K562 (cell line): ENCODE measurements around the gene DIPK1A. TPM values are rescaled to one million over a fixed set of nuclear protein-coding genes. Genes with fewer than 3 reads are reported as not detected.
A peak's percentile ranks its signal among the peaks of the same experiment; 100 is the strongest.

ENCODE experiments used
- ATAC-seq: fragments of 200-7000 bp; cut with Tn5 transposase; 3 replicates; pipeline ENCODE4 v1.9.1; 2020; ENCODE audit warnings: moderate library complexity
- BruUV-seq: library from RNA; stranded (reverse); fragments of 400-500 nt; replicated peaks from 2 replicates; lab custom pipeline; 2021; lab: Mats Ljungman, UMichigan
- CTCF ChIA-PET: fragments of 300-600 bp; formaldehyde crosslinking; extraction: SDS; loops from one replicate; lab custom pipeline; 2021; ENCODE audit warnings: low intra/inter-chr PET ratio; lab: Yijun Ruan, JAX
- POLR2A ChIA-PET: fragments of 300-600, 350-650 bp; sonication (Branson Sonifier 250); formaldehyde crosslinking; extraction: SDS; loops from one replicate; lab custom pipeline; 2021; ENCODE audit warnings: antibody characterized with exemption, inconsistent platforms; lab: Yijun Ruan, JAX
- DNase-seq, 4 experiments: peaks; one replicate each; pipeline versions ENCODE4 v3.0.0 to v3.0.0-alpha.2; 2011 to 2018; ENCODE audit warnings: low spot score in 3 of 4, mixed read lengths in 3 of 4; ENCODE audit errors: extremely low read depth in 1 of 4
- FAIRE-seq: peaks from 2 replicates; lab custom pipeline; 2011; peaks lifted over from hg19 to GRCh38; lab: Jason Lieb, UNC
- H2AFZ ChIP-seq: 2 replicates; pipeline ENCODE4 v1.6.0; 2011; ENCODE audit warnings: low read depth, low read length, control low read depth, inconsistent platforms
- H3K27ac ChIP-seq: fragments of 200-600 bp; 3 replicates; pipeline ENCODE4 v1.8.0; 2011; ENCODE audit warnings: low read depth, mild to moderate bottlenecking, control low read depth, inconsistent platforms, low read length, moderate library complexity, mixed read lengths; ENCODE audit errors: extremely low read depth
- H3K27me3 ChIP-seq, 2 experiments: fragments of 300-600 bp in 1 of 2; 2 replicates in 1 of 2; 3 replicates in 1 of 2; pipeline versions ENCODE4 v1.6.0 to v1.8.0; 2011; ENCODE audit warnings: inconsistent platforms in 2 of 2, low read length in 2 of 2, mild to moderate bottlenecking in 1 of 2, mixed read lengths in 1 of 2, moderate library complexity in 1 of 2; ENCODE audit not compliant: control insufficient read depth in 2 of 2, insufficient read depth in 2 of 2
- H3K36me3 ChIP-seq: fragments of 300-600 bp; 3 replicates; pipeline ENCODE4 v1.8.0; 2011; ENCODE audit warnings: mild to moderate bottlenecking, low read length, inconsistent platforms; ENCODE audit not compliant: control insufficient read depth, insufficient read depth
- H3K4me1 ChIP-seq, 2 experiments: fragments of 200-600 bp in 1 of 2; replicated peaks in 1 of 2; 2 replicates in 1 of 2; 3 replicates in 1 of 2; pipeline versions ENCODE4 v1.5.1 to v1.8.0; 2011; ENCODE audit warnings: inconsistent platforms in 2 of 2, low read length in 2 of 2, mild to moderate bottlenecking in 1 of 2, mixed read lengths in 1 of 2, moderate library complexity in 1 of 2; ENCODE audit not compliant: control insufficient read depth in 2 of 2, insufficient read depth in 2 of 2
- H3K4me2 ChIP-seq: 2 replicates; pipeline ENCODE4 v1.6.1; 2011; ENCODE audit warnings: low read length, control low read depth, inconsistent platforms, mixed read lengths; ENCODE audit not compliant: insufficient read depth
- H3K4me3 ChIP-seq: fragments of 200-600 bp; sonication (generic), shearing (Covaris generic); 2 replicates; pipeline ENCODE4 v1.5.1; 2016; ENCODE audit warnings: control low read depth, inconsistent platforms
- H3K79me2 ChIP-seq: fragments of 200-600 bp; 3 replicates; pipeline ENCODE4 v1.8.0; 2011; ENCODE audit warnings: low read length, inconsistent platforms; ENCODE audit not compliant: control insufficient read depth, insufficient read depth
- H3K9ac ChIP-seq, 2 experiments: 2 replicates each; pipeline versions ENCODE4 v1.6.0 to v1.6.1; 2011; ENCODE audit warnings: low read depth in 2 of 2, low read length in 2 of 2, control low read depth in 1 of 2, inconsistent platforms in 1 of 2, mild to moderate bottlenecking in 1 of 2, mixed read lengths in 1 of 2; ENCODE audit not compliant: insufficient read depth in 1 of 2
- H3K9me1 ChIP-seq: one replicate; pipeline ENCODE4 v1.6.0; 2011; ENCODE audit warnings: inconsistent platforms, mild to moderate bottlenecking, low read length, moderate library complexity; ENCODE audit not compliant: control insufficient read depth, insufficient read depth
- H3K9me3 ChIP-seq: replicated peaks from 2 replicates; pipeline ENCODE4 v1.5.1; 2011; ENCODE audit warnings: low read depth, low read length, inconsistent platforms; ENCODE audit not compliant: control insufficient read depth, insufficient read depth
- H4K20me1 ChIP-seq: replicated peaks from 2 replicates; pipeline ENCODE4 v1.6.1; 2011; ENCODE audit warnings: low read length, inconsistent platforms, mixed read lengths; ENCODE audit not compliant: control insufficient read depth, insufficient read depth
- FOXM1 ChIP-seq, 2 experiments: fragments of 450-650 bp in 1 of 2; sonication (generic) in 1 of 2; formaldehyde crosslinking in 1 of 2; IDR thresholded peaks; 2 replicates each; pipeline versions ENCODE4 v1.6.1 to v1.9.0; 2017 to 2022; ENCODE audit warnings: low read depth in 2 of 2, mild to moderate bottlenecking in 2 of 2, missing genetic modification reagents in 1 of 2, moderate library complexity in 1 of 2
- HNRNPH1 ChIP-seq: fragments of 200-400 bp; formaldehyde crosslinking; optimal IDR thresholded peaks from 2 replicates; pipeline ENCODE3; 2017; ENCODE audit warnings: low read depth, mild to moderate bottlenecking, low read length, moderate library complexity
- ZBTB1 ChIP-seq: sonication (generic); formaldehyde crosslinking; IDR thresholded peaks from 2 replicates; pipeline ENCODE4 v1.8.1; 2023; ENCODE audit warnings: missing genetic modification reagents, low read depth, mild to moderate bottlenecking, borderline replicate concordance
- ZNF12 ChIP-seq: sonication (generic); formaldehyde crosslinking; IDR thresholded peaks from 2 replicates; pipeline ENCODE4 v1.4.0; 2020; ENCODE audit warnings: mild to moderate bottlenecking, missing genetic modification reagents
- ZNF121 ChIP-seq: sonication (generic); formaldehyde crosslinking; conservative IDR thresholded peaks from 2 replicates; pipeline ENCODE4 v1.8.0; 2022; ENCODE audit warnings: missing genetic modification reagents
- ZNF766 ChIP-seq: fragments of 200-800 bp; sonication (Bioruptor generic); conservative IDR thresholded peaks from 2 replicates; pipeline ENCODE4 v1.6.1; 2016; ENCODE audit warnings: missing genetic modification characterization, missing compliant biosample characterization
- whole genome bisulfite sequencing: fragments of 100-300 bp; shearing (Covaris generic); methylation state at CpG from one replicate; pipeline ENCODE4 v1.1.6; 2016; ENCODE audit warnings: low coverage, mixed read lengths; ENCODE audit not compliant: insufficient coverage; ENCODE audit errors: missing lambda C conversion rate; 5-methylcytosine and 5-hydroxymethylcytosine counted together
- in situ Hi-C: fragments of 300-500 bp; cut with MboI; formaldehyde crosslinking; loops from 4 replicates; pipeline ENCODE4 v1.15.0; 2018; ENCODE audit warnings: inconsistent platforms, mixed read lengths
- intact Hi-C: fragments of 100-400 bp; cut with micrococcal nuclease; formaldehyde crosslinking; loops from 2 replicates; pipeline ENCODE4 v1.14.2; 2022
- polyA plus RNA-seq, 8 experiments: library from polyadenylated mRNA; depleted of rRNA in 4 of 8; stranded (reverse) in 5 of 8; unstranded in 3 of 8; fragments of >200 nt; fragmentation: Nextera tagmentation in 2 of 8; fragmentation: Illumina TruSeq in 1 of 8; extraction: Ambion mirVana in 2 of 8; extraction: Trizol in 1 of 8; gene quantifications; 2 replicates each; pipeline versions ENCODE4 v1.2.1 to v1.2.3, GENCODE V29; 2011 to 2014; ENCODE audit warnings: inconsistent platforms in 1 of 8, missing spikeins in 1 of 8
- total RNA-seq, 7 experiments: library from RNA; depleted of rRNA in 6 of 7; stranded (reverse); fragments of >200 nt in 6 of 7; fragmentation: Illumina TruSeq in 2 of 7; extraction: Trizol in 2 of 7; gene quantifications; 2 replicates each; pipeline versions ENCODE4 v1.2.1 to v1.2.3, GENCODE V29; 2011 to 2021; ENCODE audit warnings: low replicate concordance in 1 of 7
- TF ChIP-seq, protein P1 (sequence below): fragments of 450-650 bp; IDR thresholded peaks from 2 replicates; pipeline ENCODE4 v1.7.1; 2018; ENCODE audit warnings: mild to moderate bottlenecking, low read depth; ENCODE audit not compliant: partially characterized antibody

Gene DIPK1A
- total and polyA plus RNA-seq, 9 of the 15 experiments (the other 6 are each of a cell fraction or from before 2014, with no cell fraction given) = 0.54 to 2.5 (median 1.3) TPM

- TF ChIP-seq, protein P1, sequence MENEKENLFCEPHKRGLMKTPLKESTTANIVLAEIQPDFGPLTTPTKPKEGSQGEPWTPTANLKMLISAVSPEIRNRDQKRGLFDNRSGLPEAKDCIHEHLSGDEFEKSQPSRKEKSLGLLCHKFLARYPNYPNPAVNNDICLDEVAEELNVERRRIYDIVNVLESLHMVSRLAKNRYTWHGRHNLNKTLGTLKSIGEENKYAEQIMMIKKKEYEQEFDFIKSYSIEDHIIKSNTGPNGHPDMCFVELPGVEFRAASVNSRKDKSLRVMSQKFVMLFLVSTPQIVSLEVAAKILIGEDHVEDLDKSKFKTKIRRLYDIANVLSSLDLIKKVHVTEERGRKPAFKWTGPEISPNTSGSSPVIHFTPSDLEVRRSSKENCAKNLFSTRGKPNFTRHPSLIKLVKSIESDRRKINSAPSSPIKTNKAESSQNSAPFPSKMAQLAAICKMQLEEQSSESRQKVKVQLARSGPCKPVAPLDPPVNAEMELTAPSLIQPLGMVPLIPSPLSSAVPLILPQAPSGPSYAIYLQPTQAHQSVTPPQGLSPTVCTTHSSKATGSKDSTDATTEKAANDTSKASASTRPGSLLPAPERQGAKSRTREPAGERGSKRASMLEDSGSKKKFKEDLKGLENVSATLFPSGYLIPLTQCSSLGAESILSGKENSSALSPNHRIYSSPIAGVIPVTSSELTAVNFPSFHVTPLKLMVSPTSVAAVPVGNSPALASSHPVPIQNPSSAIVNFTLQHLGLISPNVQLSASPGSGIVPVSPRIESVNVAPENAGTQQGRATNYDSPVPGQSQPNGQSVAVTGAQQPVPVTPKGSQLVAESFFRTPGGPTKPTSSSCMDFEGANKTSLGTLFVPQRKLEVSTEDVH = no peak
- TF ChIP-seq ZNF766 (CRISPR knock-in tag) (no peak), HNRNPH1 (no peak), FOXM1 (IDR thresholded peaks at IDR 0.05; ENCODE audit: low read depth) (no peak), FOXM1 (CRISPR knock-in tag; IDR thresholded peaks at IDR 0.05; ENCODE audit: low read depth) (no peak), ZNF12 (CRISPR knock-in tag) (no peak)
Observed at GRCh38 chr1:92851729-92852128, 109.5 kb downstream of the DIPK1A start (continued).

DNA sequence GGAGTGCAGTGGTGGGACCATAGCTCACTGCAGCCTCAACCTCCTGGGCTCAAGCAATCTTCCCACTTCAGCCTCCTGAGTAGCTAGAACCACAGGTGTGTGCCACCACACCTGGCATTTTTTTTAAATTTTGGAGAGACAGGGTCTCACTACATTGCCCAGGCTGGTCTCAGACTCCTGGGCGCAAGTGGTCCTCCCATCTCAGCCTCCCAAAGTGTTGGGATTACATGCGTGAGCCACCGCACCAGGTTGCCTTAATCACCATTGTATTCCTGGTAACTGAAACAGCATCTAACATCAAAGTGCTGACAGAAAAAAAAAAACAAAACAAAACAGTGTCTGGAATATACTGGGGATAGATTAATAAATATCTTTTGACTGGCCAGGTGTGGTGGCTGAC lies 111.2 kb downstream of the DIPK1A start:
- no TSS peak for BruUV-seq
- WGBS = 98% methylated on average over 3 of the region's 3 CpGs
- H3K9me3 ChIP-seq = no peaks in the 10 kb centered on the region
- in situ Hi-C loops (loop anchor here (5.0 to 25.0 kb wide), 3 partner anchors 142 to 1012 kb away; no protein-coding TSS in a partner anchor), intact Hi-C loops (no loop called here)
- no peaks in the 10 kb centered on the region for H3K36me3 ChIP-seq
- H3K4me3 ChIP-seq = no peak overlapping the region
- no peak overlapping the region for H3K9ac ChIP-seq
- no peak overlapping the region for H2AFZ ChIP-seq
- H3K4me2 ChIP-seq = no peak overlapping the region
- ATAC-seq = no peak
- TF ChIP-seq ZBTB1 (CRISPR knock-in tag) = no peak
- peak; percentile 63 for TF ChIP-seq ZNF121 (CRISPR knock-in tag)
- TF ChIP-seq, all 486 proteins: peak for 1
- Histone ChIP-seq H4K20me1 (no peaks in the 10 kb centered on the region), H3K79me2 (no peaks in the 10 kb centered on the region), H3K27ac (no peak overlapping the region), H3K9me1 (no peaks in the 10 kb centered on the region), H3K27me3 (no peaks in the 10 kb centered on the region), H3K4me1 (peaks cover 14 to 19% of the 10 kb centered on the region in 2 experiments; a peak in 4 of 5 replicates)
- DNase-seq (no peak), FAIRE-seq (no peak)
- POLR2A ChIA-PET = interaction anchor here (0.8 to 3.2 kb wide), 3 partner anchors 8 to 15 kb away, joined by 4 to 13 read pairs (median 4); no protein-coding TSS in a partner anchor
- CTCF ChIA-PET = no interaction called here
